K562 (cell line): ENCODE measurements around the gene PACSIN2. TPM values are rescaled to one million over a fixed set of nuclear protein-coding genes. Genes with fewer than 3 reads are reported as not detected.

Experiments
- ATAC-seq: fragments of 200-7000 bp; cut with Tn5 transposase; 3 replicates; pipeline ENCODE4 v1.9.1; 2020; ENCODE audit warnings: moderate library complexity
- BruUV-seq: library from RNA; stranded (reverse); fragments of 400-500 nt; replicated peaks from 2 replicates; lab custom pipeline; 2021; lab: Mats Ljungman, UMichigan
- CTCF ChIA-PET: fragments of 300-600 bp; formaldehyde crosslinking; extraction: SDS; loops from one replicate; lab custom pipeline; 2021; ENCODE audit warnings: low intra/inter-chr PET ratio; lab: Yijun Ruan, JAX
- POLR2A ChIA-PET: fragments of 300-600, 350-650 bp; sonication (Branson Sonifier 250); formaldehyde crosslinking; extraction: SDS; loops from one replicate; lab custom pipeline; 2021; ENCODE audit warnings: antibody characterized with exemption, inconsistent platforms; lab: Yijun Ruan, JAX
- DNase-seq, 4 experiments: peaks; one replicate each; pipeline versions ENCODE4 v3.0.0 to v3.0.0-alpha.2; 2011 to 2018; ENCODE audit warnings: low spot score in 3 of 4, mixed read lengths in 3 of 4; ENCODE audit errors: extremely low read depth in 1 of 4
- FAIRE-seq: peaks from 2 replicates; lab custom pipeline; 2011; peaks lifted over from hg19 to GRCh38; lab: Jason Lieb, UNC
- H2AFZ ChIP-seq: 2 replicates; pipeline ENCODE4 v1.6.0; 2011; ENCODE audit warnings: low read depth, low read length, control low read depth, inconsistent platforms
- H3K27ac ChIP-seq: fragments of 200-600 bp; 3 replicates; pipeline ENCODE4 v1.8.0; 2011; ENCODE audit warnings: low read depth, mild to moderate bottlenecking, control low read depth, inconsistent platforms, low read length, moderate library complexity, mixed read lengths; ENCODE audit errors: extremely low read depth
- H3K27me3 ChIP-seq, 2 experiments: fragments of 300-600 bp in 1 of 2; 2 replicates in 1 of 2; 3 replicates in 1 of 2; pipeline versions ENCODE4 v1.6.0 to v1.8.0; 2011; ENCODE audit warnings: inconsistent platforms in 2 of 2, low read length in 2 of 2, mild to moderate bottlenecking in 1 of 2, mixed read lengths in 1 of 2, moderate library complexity in 1 of 2; ENCODE audit not compliant: control insufficient read depth in 2 of 2, insufficient read depth in 2 of 2
- H3K36me3 ChIP-seq: fragments of 300-600 bp; 3 replicates; pipeline ENCODE4 v1.8.0; 2011; ENCODE audit warnings: mild to moderate bottlenecking, low read length, inconsistent platforms; ENCODE audit not compliant: control insufficient read depth, insufficient read depth
- H3K4me1 ChIP-seq, 2 experiments: fragments of 200-600 bp in 1 of 2; replicated peaks in 1 of 2; 2 replicates in 1 of 2; 3 replicates in 1 of 2; pipeline versions ENCODE4 v1.5.1 to v1.8.0; 2011; ENCODE audit warnings: inconsistent platforms in 2 of 2, low read length in 2 of 2, mild to moderate bottlenecking in 1 of 2, mixed read lengths in 1 of 2, moderate library complexity in 1 of 2; ENCODE audit not compliant: control insufficient read depth in 2 of 2, insufficient read depth in 2 of 2
- H3K4me2 ChIP-seq: 2 replicates; pipeline ENCODE4 v1.6.1; 2011; ENCODE audit warnings: low read length, control low read depth, inconsistent platforms, mixed read lengths; ENCODE audit not compliant: insufficient read depth
- H3K4me3 ChIP-seq: fragments of 200-600 bp; sonication (generic), shearing (Covaris generic); 2 replicates; pipeline ENCODE4 v1.5.1; 2016; ENCODE audit warnings: control low read depth, inconsistent platforms
- H3K79me2 ChIP-seq: fragments of 200-600 bp; 3 replicates; pipeline ENCODE4 v1.8.0; 2011; ENCODE audit warnings: low read length, inconsistent platforms; ENCODE audit not compliant: control insufficient read depth, insufficient read depth
- H3K9ac ChIP-seq, 2 experiments: 2 replicates each; pipeline versions ENCODE4 v1.6.0 to v1.6.1; 2011; ENCODE audit warnings: low read depth in 2 of 2, low read length in 2 of 2, control low read depth in 1 of 2, inconsistent platforms in 1 of 2, mild to moderate bottlenecking in 1 of 2, mixed read lengths in 1 of 2; ENCODE audit not compliant: insufficient read depth in 1 of 2
- H3K9me1 ChIP-seq: one replicate; pipeline ENCODE4 v1.6.0; 2011; ENCODE audit warnings: inconsistent platforms, mild to moderate bottlenecking, low read length, moderate library complexity; ENCODE audit not compliant: control insufficient read depth, insufficient read depth
- H3K9me3 ChIP-seq: replicated peaks from 2 replicates; pipeline ENCODE4 v1.5.1; 2011; ENCODE audit warnings: low read depth, low read length, inconsistent platforms; ENCODE audit not compliant: control insufficient read depth, insufficient read depth
- H4K20me1 ChIP-seq: replicated peaks from 2 replicates; pipeline ENCODE4 v1.6.1; 2011; ENCODE audit warnings: low read length, inconsistent platforms, mixed read lengths; ENCODE audit not compliant: control insufficient read depth, insufficient read depth
- BRD9 ChIP-seq: fragments of 450-650 bp; IDR thresholded peaks from 2 replicates; pipeline ENCODE4 v1.6.1; 2018; ENCODE audit warnings: low read depth; ENCODE audit not compliant: partially characterized antibody
- GTF3C2 ChIP-seq: IDR thresholded peaks from 3 replicates; pipeline ENCODE4 v1.6.1; 2011; ENCODE audit warnings: borderline replicate concordance, mild to moderate bottlenecking, moderate library complexity; ENCODE audit not compliant: insufficient read length; ENCODE audit errors: extremely low read depth
- NFIC ChIP-seq: fragments of 450-650 bp; IDR thresholded peaks from 2 replicates; pipeline ENCODE4 v1.6.1; 2017; ENCODE audit warnings: mild to moderate bottlenecking, inconsistent platforms
- RAD21 ChIP-seq, 2 experiments: fragments of 250-450 bp in 1 of 2; fragments of 450-650 bp in 1 of 2; sonication (Bioruptor Pico) in 1 of 2; formaldehyde crosslinking in 1 of 2; IDR thresholded peaks in 1 of 2; conservative IDR thresholded peaks in 1 of 2; 2 replicates each; pipeline versions ENCODE4 v1.4.0 to v1.8.0; 2020 to 2022; ENCODE audit warnings: mild to moderate bottlenecking in 2 of 2, moderate library complexity in 1 of 2
- USF1 ChIP-seq: sonication (generic); formaldehyde crosslinking; IDR thresholded peaks from 2 replicates; pipeline ENCODE4 v1.9.0; 2022; ENCODE audit warnings: mild to moderate bottlenecking, missing genetic modification reagents
- ZNF609 ChIP-seq: sonication (generic); formaldehyde crosslinking; IDR thresholded peaks from 2 replicates; pipeline ENCODE4 v1.8.1; 2023; ENCODE audit warnings: missing genetic modification reagents, mild to moderate bottlenecking, borderline replicate concordance
- WGBS: fragments of 100-300 bp; shearing (Covaris generic); methylation state at CpG from one replicate; pipeline ENCODE4 v1.1.6; 2016; ENCODE audit warnings: low coverage, mixed read lengths; ENCODE audit not compliant: insufficient coverage; ENCODE audit errors: missing lambda C conversion rate; 5-methylcytosine and 5-hydroxymethylcytosine counted together
- in situ Hi-C: fragments of 300-500 bp; cut with MboI; formaldehyde crosslinking; loops from 4 replicates; pipeline ENCODE4 v1.15.0; 2018; ENCODE audit warnings: inconsistent platforms, mixed read lengths
- intact Hi-C: fragments of 100-400 bp; cut with micrococcal nuclease; formaldehyde crosslinking; loops from 2 replicates; pipeline ENCODE4 v1.14.2; 2022
- polyA plus RNA-seq, 8 experiments: library from polyadenylated mRNA; depleted of rRNA in 4 of 8; stranded (reverse) in 5 of 8; unstranded in 3 of 8; fragments of >200 nt; fragmentation: Nextera tagmentation in 2 of 8; fragmentation: Illumina TruSeq in 1 of 8; extraction: Ambion mirVana in 2 of 8; extraction: Trizol in 1 of 8; gene quantifications; 2 replicates each; pipeline versions ENCODE4 v1.2.1 to v1.2.3, GENCODE V29; 2011 to 2014; ENCODE audit warnings: inconsistent platforms in 1 of 8, missing spikeins in 1 of 8
- total RNA-seq, 7 experiments: library from RNA; depleted of rRNA in 6 of 7; stranded (reverse); fragments of >200 nt in 6 of 7; fragmentation: Illumina TruSeq in 2 of 7; extraction: Trizol in 2 of 7; gene quantifications; 2 replicates each; pipeline versions ENCODE4 v1.2.1 to v1.2.3, GENCODE V29; 2011 to 2021; ENCODE audit warnings: low replicate concordance in 1 of 7

PACSIN2 gene
- total and polyA plus RNA-seq, 9 of the 15 experiments (the other 6 are each of a cell fraction or from before 2014, with no cell fraction given) = 0.45 to 45.1 (median 23.9) TPM

- no peak overlapping the region for H2AFZ ChIP-seq
- no peaks in the 10 kb centered on the region for H3K79me2 ChIP-seq
- BruUV-seq = no TSS peak
- WGBS = 0% methylated on average over 1 of the region's 5 CpGs
- in situ Hi-C loops = no loop called here
- H3K36me3 ChIP-seq = no peaks in the 10 kb centered on the region
- H3K4me2 ChIP-seq = no peak overlapping the region
- H3K9me3 ChIP-seq = no peaks in the 10 kb centered on the region
- intact Hi-C loops = no loop called here
- no peak overlapping the region for H3K4me3 ChIP-seq
- DNase-seq (peak; percentile 53 to 70 (median 62)), ATAC-seq (peak; percentile 91), FAIRE-seq (peak; percentile 67)
- CTCF ChIA-PET = no interaction called here
- no peak overlapping the region for H3K9ac ChIP-seq
- POLR2A ChIA-PET = interaction anchor here (0.7 kb wide), 1 partner anchor 351 kb away, joined by 3 read pairs; no protein-coding TSS in a partner anchor
- H3K4me1 ChIP-seq = no peaks in the 10 kb centered on the region; a peak in 1 of 5 replicates
- H4K20me1 ChIP-seq = no peaks in the 10 kb centered on the region
- H3K27ac ChIP-seq = no peak overlapping the region
- no peaks in the 10 kb centered on the region for H3K9me1 ChIP-seq
- peaks cover 0 to 11% of the 10 kb centered on the region in 2 experiments; a peak in 1 of 5 replicates for H3K27me3 ChIP-seq
- no peak for TF ChIP-seq NFIC
- 0 out of 2 replicates have a peak, but pooled peaks have one; percentile 7 for TF ChIP-seq USF1 (CRISPR knock-in tag)
- TF ChIP-seq GTF3C2 = no peak
- no peak for TF ChIP-seq BRD9
- peak in 1 of 2 experiments; percentile 63; a peak in 2 of 4 replicates for TF ChIP-seq RAD21 (CRISPR knock-in tag; conservative IDR thresholded peaks at IDR 0.05 in 1 of 2, IDR thresholded peaks at IDR 0.05 in 1 of 2)
- TF ChIP-seq ZNF609 (CRISPR knock-in tag) = no peak
Measured at GRCh38 chr22:43060183-43060582, 45.2 kb upstream of the PACSIN2 start.
